GM11168 (cell line): ENCODE data around the gene DQX1.

Experiments
- in situ Hi-C: fragments of 300-500 bp; cut with MboI; formaldehyde crosslinking; loops from one replicate; pipeline ENCODE4 v1.12.0; 2022; ENCODE audit warnings: low sequenced_read_pairs; ENCODE audit not compliant: unreplicated experiment

The DQX1 gene

DNA sequence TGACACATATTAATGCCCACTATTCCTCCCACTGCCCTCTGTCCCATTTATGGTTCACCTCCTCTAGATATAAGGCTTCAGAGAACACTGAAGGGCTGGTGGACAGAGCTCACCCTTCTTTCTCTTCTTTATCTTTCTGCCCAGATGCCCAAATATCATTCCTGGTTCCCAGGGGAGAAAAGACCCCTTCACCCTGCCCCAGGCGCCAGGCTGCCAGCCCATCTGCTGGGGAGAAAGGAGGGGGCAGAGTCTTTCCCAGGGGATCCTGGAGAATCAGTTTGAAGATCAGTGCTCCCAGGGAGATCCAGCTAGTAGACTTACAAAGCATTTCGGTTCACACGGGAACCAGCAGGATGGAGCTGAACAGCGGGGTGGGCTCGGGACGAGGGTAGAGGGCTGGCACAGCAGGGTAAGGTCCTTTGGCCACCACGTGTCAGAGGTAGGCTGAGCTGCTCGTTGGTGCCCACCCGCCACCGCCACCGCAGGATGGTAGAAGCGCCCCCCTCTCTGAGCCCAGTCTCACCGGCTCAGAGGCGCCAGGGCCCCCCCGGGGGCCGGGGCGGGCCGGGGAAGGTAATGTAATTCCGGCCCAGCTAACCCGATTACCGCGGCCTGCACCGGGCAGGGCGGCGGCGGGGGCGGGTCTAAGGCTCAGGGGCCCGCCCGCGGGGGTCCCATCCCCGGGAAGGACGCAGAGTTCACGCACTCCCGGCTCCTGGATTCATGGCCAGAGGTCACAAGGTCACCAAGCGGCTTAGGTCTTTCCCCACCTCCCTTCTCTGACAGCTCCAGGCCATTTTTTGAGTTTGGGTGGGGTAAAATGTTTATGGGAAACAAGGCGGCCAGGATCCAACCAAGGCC is 13.1 kb downstream of the DQX1 start:
- in situ Hi-C loops = no loop called here

DNA sequence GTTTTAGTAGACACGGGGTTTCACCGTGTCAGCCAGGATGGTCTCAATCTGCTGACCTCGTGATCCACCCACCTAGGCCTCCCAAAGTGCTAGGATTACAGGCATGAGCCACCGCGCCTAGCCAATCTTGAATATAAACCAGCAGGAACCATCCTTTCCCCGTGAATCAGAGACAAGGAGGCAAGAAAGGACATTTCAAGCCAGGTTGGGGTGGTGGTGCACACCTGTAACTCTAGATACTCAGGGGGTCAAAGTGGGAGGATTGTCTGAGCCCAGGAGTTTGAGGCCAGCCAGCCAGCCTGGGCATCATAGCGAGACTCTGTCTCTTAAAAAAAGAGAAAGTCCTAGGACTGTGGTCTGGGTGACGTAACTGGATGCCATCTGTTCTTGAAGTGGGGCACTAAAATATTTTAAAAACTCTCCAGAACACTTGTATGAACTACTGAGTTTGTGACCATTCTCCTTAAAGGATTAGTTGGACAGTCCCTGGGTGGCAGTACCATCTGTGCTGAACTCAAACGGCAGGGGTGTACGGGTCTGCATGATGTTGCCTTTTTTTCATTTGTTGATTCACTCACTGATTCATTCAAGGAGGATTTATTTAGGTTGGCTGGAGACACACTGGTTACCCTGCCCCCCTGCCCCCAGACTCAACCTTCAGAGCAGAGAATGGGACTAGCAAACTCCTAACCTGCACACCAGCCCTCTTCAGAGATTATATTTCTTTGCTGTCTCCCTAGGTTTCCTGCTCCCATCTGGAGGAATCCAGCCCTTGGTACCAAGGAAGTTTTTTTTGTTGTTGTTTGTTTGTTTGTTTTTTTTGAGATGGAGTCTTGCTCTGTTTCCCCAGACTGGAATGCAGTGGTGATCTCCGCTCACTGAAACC is 14.7 kb downstream of the DQX1 start:
- in situ Hi-C loops = no loop called here

DNA sequence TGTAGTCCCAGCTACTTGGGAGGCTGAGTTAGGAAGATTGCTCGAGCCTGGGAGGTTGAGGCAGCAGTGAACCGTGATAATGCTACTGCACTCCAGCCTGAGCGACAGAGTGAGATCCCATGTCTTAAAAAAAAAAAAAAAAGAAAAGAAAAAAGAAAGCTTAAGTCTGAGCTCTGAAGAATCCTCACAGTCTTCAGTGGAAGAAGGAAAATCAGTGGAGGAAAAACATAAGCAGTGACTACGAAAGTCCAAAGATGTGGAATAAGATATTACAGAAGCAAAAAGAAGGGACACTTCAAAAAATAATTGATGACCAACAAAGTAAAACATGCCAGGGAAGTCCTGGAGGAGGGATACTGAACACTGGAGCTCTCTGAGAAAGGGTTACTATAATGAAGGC is 15.8 kb downstream of the DQX1 start:
- in situ Hi-C loops = no loop called here

DNA sequence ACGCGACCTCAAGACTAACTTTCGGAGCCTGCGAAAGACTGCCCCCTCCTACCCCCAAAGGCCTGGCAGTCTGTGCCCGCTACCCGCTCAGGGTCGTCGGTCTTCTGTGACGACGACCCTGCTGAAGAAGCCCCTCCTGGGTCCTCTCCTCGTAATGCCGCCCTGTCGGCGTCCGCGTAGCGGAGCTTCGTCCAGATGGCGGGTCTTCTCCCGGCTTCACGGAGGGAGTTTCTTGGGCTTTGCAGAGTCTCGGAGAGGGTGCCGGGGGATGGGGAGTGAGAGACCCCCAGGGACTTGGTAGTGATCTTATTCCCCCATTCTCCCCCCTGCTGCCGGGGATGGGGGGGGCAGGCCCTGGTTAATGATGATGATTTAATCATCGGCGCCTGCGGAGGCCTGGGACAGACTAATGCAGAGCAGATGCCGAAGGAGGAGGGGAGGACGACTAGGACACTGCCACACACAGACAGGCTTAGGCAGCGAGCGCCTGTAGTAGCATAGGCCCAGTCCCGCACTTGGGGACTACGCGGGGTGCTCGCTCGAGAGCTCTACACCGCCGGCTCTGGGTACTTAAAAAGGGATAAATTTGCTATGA is 18.0 kb downstream of the DQX1 start:
- in situ Hi-C loops = no loop called here

DNA sequence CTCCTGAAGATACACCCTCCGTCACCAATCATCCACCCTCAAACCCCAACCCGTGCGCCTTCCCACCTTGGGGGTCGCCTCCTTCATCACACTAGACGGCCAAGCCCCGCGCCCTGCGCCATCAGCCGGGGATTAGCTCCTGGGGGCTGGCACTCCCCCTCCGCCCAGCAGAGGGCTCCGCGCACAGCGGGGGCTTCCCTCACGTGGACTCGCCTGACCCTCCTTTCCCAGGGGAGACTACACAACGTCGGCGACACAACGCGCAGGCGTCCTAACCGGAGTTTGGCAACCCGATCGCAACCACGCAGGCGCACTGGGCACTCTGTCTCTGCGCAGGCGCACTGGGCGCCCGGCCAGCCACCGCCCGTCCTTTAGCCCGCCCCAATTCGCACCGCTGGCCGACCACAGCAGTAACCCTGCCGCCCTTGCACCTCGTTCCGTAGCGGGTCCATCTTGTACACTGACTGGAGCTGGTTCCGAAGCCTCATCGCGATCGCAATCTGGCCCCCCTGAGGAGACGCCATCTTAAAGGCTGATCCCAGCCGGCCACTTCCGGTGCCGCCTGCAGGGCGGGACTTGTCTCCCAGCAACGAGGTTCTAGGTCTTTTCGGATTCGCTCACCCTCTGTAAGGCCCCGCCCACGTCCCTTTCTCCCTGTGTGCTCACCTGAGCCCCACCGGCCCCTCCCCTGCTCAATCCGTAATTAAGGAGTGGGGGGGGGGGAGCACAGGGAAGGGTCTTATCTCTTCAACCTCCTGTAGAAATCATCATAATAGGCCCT is 18.7 kb downstream of the DQX1 start, which contains the start of gene PCGF1:
Gene PCGF1 (minus strand): TSS at position 551 of the 781 bp plus-strand sequence. CDS start 27 bp downstream, at position 524.
- in situ Hi-C loops = no loop called here

DNA sequence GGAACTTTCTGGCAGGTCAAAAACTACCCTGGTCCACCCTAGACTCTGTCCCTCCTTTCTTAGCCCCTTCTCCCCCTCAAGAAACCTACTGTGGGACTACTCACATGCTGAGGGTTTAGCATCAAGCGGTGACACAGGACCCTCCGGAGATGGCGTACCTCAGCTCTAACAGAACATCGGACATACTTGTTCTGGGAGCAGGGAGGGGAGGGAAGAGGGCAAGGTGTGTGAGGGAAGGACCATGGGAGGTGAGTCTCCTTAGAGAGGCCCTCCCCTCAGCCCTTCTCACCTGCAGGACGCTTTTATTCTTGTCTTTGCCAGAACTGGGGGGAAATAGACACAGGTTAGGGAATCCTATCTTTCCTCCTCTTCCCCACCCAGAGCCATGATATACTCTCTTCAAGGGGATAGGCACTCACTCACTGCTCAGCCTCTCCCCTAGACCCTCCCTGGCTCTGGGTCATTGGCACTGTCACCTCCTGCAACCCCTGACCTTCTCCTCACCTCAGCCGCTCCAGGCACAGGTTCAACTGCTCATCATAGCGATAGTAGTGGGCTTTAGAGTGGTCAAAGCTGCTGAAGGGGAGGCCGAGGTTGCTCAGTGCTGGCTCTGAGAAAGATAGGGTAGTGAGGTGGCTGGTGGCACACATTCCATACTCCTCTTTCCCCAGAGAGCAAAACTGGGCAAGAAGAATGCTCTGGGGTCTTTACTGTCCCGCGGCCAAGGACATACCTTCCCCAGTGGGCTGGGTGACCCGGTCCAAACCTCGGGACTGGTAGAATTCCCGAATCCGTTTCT is 20.4 kb downstream of the DQX1 start:
- in situ Hi-C loops = no loop called here

DNA sequence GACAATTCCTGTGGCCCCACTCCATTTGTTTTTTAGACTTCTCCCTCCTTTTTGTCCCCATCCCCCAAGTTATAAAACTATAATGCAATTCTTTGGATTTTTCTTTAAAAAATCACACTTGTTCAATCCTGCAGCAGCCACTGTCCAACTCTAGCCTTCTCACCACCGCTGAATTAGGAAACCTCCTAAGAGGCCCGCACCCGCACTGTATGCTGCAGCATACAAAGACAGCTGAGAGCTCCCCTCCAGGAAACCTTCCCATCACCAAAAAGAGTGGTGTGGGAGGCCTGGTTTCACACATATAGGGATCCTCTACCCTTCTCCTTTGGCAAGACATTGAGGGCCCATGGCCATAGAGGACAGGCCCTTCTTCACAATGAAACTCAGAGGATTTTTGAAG is 21.4 kb downstream of the DQX1 start:
- in situ Hi-C loops = no loop called here

DNA sequence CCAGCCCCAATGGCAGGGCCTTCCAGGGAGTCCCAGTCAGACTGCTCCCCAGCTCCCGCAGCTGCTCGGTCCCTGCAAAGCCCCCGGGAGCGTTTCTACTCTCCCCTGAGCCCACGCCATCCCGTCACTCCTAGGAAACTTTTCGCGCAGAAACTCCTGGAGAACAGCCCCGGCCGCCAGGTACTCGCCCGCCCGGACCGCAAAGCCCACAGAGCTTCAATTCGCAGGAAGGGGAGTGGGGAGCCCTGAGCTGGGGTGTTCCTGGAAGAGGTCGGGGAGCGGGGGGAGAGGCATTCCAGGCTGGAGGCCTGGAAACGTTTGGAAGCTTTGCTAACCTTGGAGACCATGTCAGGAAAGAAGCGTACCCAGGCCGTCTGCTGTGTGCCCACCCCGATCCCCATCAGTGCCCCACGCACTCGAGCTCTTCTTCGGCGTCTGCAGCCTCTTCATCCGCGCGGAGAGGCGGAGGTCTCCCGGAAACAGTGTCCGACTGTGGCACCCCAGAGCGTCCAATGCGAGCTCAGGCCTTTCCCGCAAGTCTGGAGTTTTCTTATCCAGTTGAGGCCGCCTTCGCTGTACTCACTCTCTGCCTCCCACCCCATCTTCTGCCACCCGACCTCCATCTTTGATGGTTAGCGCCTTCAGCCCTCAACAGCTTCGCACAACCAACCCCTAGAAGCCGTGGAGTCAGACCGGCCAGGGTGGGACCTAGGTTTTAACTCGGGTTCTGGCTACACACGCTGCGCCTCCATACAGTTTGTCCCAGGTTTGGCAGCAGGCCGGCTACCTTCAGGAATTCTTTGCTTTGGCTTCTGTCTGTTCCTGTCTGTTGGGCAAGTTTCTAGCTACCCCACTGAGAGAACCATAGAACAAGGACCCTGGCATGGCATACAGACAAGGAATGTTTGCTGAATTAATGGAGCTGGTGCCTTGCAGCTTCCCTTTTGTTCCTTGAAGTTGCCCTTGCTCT is 22.2 kb downstream of the DQX1 start:
- in situ Hi-C loops = no loop called here

DNA sequence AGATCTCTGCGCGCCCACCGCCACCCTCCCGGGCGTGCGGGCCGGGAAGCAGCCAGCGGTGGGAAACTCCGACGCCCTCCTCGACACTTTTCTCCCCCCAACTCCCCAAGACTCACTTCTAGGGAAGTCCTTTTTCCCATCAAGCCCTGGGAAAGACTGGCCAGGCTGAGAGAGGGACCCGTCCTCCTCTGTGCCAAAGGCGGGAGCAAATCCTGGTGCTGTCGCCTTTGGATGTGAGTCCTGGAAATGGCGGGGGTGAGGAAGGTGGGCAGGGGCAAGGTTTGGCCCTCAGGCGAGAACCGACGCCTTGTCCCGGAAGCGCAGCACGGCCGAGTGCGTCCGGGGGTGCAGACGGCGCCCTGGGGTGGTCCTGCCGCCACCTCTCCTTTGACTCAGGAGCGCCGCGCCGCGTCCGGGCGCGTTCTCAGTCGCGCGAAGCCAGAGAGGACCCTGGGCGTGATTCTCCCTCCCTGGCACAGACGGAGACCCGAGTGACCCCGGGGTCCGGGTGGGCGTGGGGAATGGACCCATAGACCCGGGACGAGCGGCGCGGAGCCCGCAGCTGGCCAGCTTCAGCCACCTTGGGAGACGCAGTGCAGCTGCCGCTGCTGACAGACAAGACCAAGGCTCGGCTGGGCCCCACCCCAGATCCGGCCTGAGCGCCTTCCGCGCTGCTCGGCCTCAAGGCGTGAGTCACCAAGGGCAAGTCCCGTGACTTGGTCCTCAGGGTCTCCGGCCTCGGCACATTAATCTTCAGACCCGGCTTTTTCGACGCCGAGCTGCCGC is 23.1 kb downstream of the DQX1 start:
- in situ Hi-C loops = no loop called here

DNA sequence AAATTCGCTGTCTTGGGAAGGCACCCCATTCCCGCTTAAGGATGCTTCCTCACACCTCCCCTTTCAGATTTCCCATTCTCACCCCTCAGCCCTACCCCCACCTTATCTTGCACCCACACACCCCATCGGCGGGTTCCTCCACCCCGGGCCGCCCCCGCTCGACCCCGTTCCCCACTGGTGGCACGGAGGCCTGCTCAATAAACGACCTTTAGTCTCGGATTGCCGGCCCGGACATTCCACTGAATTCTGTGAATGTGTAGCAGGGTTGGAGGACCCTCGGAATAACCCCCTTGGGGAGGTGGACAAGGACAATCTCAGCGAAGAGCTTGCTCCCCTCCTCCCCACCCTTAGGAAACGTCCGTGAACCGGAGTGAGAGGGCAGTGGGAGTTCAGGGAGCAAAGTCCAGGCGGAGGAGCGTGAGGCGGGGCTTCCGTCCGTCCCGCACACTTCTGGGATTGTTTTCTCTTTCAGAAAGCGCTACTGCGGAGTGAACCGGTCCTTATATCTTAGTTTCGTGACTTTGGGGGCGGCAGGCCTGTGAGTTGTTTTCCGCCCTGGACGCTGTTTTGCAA is 23.8 kb downstream of the DQX1 start:
- in situ Hi-C loops = no loop called here

DNA sequence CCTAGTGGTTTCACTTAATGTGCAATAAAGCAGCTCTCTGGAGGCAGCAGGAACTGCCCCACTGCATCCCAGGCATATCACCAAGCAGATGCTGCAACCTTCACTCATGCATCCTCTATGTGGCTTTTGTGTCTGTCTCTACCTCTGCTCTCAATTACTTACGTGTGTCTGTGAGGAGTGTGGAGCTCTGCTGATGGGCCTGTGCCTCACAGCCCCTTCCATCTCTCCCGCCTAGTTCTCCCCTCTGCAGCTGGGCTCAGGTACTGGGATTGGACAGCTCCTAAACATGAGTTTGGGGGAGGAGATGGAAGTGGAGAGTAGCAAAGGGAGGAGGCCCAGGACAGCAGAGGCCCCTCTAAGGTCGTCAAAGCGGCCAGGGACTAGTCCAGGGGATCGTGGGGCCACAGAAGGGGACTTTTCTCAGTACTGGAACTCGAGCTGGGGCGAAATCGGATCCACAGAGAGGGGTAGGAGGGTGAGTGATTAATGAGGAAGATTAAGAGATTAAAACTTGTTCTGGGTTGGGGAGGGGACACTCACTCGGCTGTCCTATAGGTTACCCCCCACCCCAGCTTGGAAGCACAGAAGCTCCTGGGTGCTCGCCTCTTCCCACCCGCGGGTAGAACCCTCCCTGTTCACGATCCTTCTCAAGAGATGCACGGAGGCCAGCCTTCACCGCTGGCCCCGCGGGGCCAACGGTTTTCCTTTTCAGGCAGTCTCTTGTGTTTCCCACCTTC is 24.5 kb downstream of the DQX1 start:
- in situ Hi-C loops = no loop called here

DNA sequence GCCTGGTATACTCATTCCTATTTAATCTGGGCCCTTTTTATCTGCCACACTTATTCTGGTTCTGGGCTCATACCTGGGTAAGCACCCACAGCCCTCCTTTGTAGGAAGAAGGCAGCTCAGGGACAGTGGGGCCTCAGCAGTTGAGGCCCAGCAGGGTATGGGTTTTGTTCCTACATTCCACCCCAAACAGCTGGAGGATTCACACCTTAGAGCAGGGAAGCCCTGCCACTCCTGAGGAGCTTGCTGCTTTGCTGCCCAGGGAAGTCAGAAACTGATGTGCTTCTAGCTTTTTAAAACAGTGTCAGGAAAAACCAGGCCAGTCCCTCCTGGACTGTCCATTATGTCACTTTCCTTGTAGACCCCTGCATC is 25.5 kb downstream of the DQX1 start:
- in situ Hi-C loops = no loop called here

DNA sequence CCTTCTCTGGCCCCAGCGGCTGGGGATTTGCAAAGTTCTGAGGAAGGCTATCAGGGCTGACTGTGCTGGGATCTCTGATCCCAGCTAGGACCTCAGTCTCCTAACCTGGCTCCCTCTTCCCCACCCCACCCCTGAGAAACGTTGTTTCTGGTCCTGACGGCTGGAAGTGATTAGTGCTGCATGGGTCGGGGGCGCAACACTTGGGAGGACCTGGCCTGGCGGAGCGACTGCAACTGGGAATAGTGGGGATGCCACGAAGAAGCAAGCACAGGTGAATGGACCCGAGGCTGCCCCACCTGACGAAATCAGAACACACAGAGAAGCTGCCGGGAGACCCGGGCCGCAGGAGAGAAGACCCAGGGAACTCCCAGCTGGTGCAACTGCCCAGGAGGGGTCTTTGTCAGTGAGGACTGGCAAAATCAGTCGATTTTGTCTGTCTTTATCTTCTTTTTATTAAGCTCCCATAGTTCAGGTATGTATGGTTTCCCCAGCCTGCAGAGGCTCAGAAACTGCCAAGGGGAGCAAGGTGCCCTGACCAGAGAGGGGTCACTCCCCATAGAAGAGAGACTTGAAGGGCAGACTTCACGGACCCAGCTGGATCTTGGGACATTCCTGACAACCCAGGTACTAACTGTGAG is 26.0 kb downstream of the DQX1 start:
- in situ Hi-C loops = no loop called here

DNA sequence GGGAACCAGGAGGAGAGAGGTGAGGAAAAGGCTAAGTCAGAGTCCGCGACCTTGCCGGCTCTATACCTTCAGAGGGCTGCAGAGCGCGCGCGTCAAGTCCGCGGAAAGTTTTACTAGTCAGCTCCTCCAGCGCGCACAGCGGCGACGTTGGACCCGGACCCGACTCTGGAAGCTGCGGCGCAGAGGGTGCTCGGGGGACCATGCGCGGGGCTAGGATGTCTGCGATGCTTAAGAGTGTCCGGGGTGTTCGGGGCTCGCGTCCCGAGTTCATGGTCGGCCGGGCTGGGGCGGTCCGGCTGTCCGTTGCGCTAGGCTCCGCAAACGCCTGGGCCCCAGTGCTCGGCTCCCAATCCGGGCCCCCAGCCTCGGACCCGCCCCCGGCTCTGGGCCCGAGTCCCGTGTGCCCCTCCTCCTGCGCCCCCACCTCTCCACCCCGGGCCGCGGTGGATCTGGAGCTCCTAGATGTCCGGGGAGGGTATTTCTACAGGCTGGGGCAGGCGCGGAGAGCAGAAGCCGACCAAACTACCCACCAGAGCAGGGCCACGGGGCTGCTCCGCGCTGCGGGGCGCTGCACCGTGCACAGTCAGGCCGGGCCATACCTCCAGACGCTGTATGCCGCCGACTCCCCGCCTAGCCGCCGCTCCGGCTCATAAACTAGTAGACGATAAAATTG is 26.6 kb downstream of the DQX1 start, which contains the start of gene LBX2:
Gene LBX2 (minus strand): TSS at position 337 of the 673 bp plus-strand sequence. CDS start 66 bp downstream, at position 271.
- in situ Hi-C loops = no loop called here

DNA sequence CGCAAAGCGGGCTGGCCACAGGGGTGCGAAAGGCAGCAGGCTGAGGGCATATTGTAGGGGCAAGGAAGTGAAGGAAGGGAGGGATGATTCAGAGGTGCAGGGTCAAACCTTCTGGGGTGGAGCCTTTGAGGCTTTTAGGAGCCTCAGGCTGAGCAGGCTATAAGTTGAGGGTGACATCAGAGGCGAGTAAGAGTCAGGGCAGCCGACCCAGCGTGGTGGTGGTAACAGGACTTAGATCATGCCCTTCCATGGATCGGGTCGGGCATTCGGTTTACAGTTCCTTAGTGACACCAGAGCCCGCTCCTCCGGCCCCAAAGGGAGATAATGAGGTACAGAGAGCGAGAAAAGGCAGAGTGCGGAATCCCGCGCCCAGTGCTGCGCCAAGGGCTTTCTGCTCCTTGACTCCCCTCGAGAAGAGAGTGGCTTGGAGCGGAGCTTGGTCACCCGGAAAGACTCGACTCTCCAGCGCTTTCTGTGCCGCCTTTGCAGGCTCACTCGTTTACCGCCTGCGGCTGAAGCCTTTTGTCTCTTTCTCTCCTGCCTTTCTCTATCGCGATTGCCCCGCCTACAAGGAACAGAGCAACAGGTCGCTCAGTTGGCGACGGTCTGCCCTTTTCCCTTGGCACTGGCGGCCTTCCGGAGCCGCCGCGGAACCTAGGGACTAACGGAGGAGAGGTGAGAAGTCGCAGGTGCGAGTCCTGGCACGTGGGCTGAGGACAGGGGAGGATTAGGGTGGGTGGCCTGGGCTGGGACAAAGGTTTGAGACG is 27.3 kb downstream of the DQX1 start:
- in situ Hi-C loops = no loop called here
